ENCODE data around the gene CRNN. TPM values are rescaled to one million over a fixed set of nuclear protein-coding genes. Genes with fewer than 3 reads are reported as not detected.

Gene CRNN
- total RNA-seq, 1 experiment from 2014 or later: not detected

GRCh38 chr1:152440635-152441471 is 26.8 kb upstream of the CRNN start:
- peak; percentile 70 for DNase-seq

GRCh38 chr1:152436593-152437496 is 22.8 kb upstream of the CRNN start:
- H3K9me3 ChIP-seq: no peaks in the 10 kb centered on the region
- H3K36me3 ChIP-seq: no peaks in the 10 kb centered on the region
- DNase-seq: peak; percentile 34
- 0 out of 2 replicates have a peak, but pooled peaks cover 2% of the 10 kb centered on the region for H3K27me3 ChIP-seq
- H3K4me3 ChIP-seq: no peak overlapping the region

More at GRCh38 chr1:152440635-152441471, 26.8 kb upstream of the CRNN start:
- no peak overlapping the region for H3K4me3 ChIP-seq
- no peaks in the 10 kb centered on the region for H3K36me3 ChIP-seq
- H3K27me3 ChIP-seq: 0 out of 2 replicates have a peak, but pooled peaks cover 2% of the 10 kb centered on the region
- no peaks in the 10 kb centered on the region for H3K9me3 ChIP-seq

- DNase-seq: no peak
- Histone ChIP-seq H3K36me3 (no peaks in the 10 kb centered on the region), H3K9me3 (no peaks in the 10 kb centered on the region), H3K27me3 (no peaks in the 10 kb centered on the region), H3K4me3 (no peak overlapping the region)
Measured at GRCh38 chr1:152427458-152427857, 13.4 kb upstream of the CRNN start.

GRCh38 chr1:152426731-152427130 is 12.7 kb upstream of the CRNN start:
- Histone ChIP-seq H3K36me3 (no peaks in the 10 kb centered on the region), H3K9me3 (no peaks in the 10 kb centered on the region), H3K4me3 (no peak overlapping the region), H3K27me3 (no peaks in the 10 kb centered on the region)
- no peak for DNase-seq

GRCh38 chr1:152419917-152420316 is 5.9 kb upstream of the CRNN start:
- no peak for DNase-seq
- Histone ChIP-seq H3K36me3 (no peaks in the 10 kb centered on the region), H3K9me3 (no peaks in the 10 kb centered on the region), H3K4me3 (no peak overlapping the region), H3K27me3 (no peaks in the 10 kb centered on the region; the same call in 1 of the 2 replicates)

GRCh38 chr1:152415454-152416227 is 1.6 kb upstream of the CRNN start:
- Histone ChIP-seq H3K9me3 (no peaks in the 10 kb centered on the region), H3K27me3 (no peaks in the 10 kb centered on the region; the same call in 1 of the 2 replicates), H3K36me3 (no peaks in the 10 kb centered on the region), H3K4me3 (no peak overlapping the region)
- no peak for DNase-seq

GRCh38 chr1:152412756-152413155 is 1.3 kb downstream of the CRNN start:
- Histone ChIP-seq H3K9me3 (no peaks in the 10 kb centered on the region), H3K27me3 (no peaks in the 10 kb centered on the region; the same call in 1 of the 2 replicates), H3K36me3 (no peaks in the 10 kb centered on the region), H3K4me3 (no peak overlapping the region)
- DNase-seq: peak; percentile 6

- no peak for DNase-seq
- no peaks in the 10 kb centered on the region for H3K27me3 ChIP-seq
- H3K36me3 ChIP-seq: no peaks in the 10 kb centered on the region
- H3K4me3 ChIP-seq: no peak overlapping the region
- no peaks in the 10 kb centered on the region for H3K9me3 ChIP-seq
Measured at GRCh38 chr1:152411134-152411533, 2.9 kb downstream of the CRNN start.

GRCh38 chr1:152410599-152410998 is 3.5 kb downstream of the CRNN start:
- H3K9me3 ChIP-seq: no peaks in the 10 kb centered on the region
- H3K36me3 ChIP-seq: no peaks in the 10 kb centered on the region
- no peak overlapping the region for H3K4me3 ChIP-seq
- DNase-seq: no peak
- no peaks in the 10 kb centered on the region for H3K27me3 ChIP-seq

- Histone ChIP-seq H3K27me3 (no peaks in the 10 kb centered on the region), H3K9me3 (no peaks in the 10 kb centered on the region), H3K36me3 (no peaks in the 10 kb centered on the region), H3K4me3 (no peak overlapping the region)
- no peak for DNase-seq
Measured at GRCh38 chr1:152410028-152410427, 4.0 kb downstream of the CRNN start.

GRCh38 chr1:152408664-152409063 is 5.4 kb downstream of the CRNN start:
- Histone ChIP-seq H3K36me3 (no peaks in the 10 kb centered on the region), H3K4me3 (no peak overlapping the region), H3K9me3 (no peaks in the 10 kb centered on the region), H3K27me3 (no peaks in the 10 kb centered on the region)
- DNase-seq: no peak

GRCh38 chr1:152398812-152399698 is 15.0 kb downstream of the CRNN start:
- Histone ChIP-seq H3K9me3 (no peaks in the 10 kb centered on the region), H3K4me3 (no peak overlapping the region), H3K36me3 (no peaks in the 10 kb centered on the region), H3K27me3 (peaks cover 4% of the 10 kb centered on the region; the same call in 1 of the 2 replicates)
- no peak for DNase-seq

- no peak overlapping the region for H3K4me3 ChIP-seq
- H3K9me3 ChIP-seq: no peaks in the 10 kb centered on the region
- H3K36me3 ChIP-seq: no peaks in the 10 kb centered on the region
- no peak for DNase-seq
- H3K27me3 ChIP-seq: peaks cover 4% of the 10 kb centered on the region; the same call in 1 of the 2 replicates
Measured at GRCh38 chr1:152397474-152397873, 16.6 kb downstream of the CRNN start.

GRCh38 chr1:152394151-152394550 is 19.9 kb downstream of the CRNN start:
- Histone ChIP-seq H3K9me3 (no peaks in the 10 kb centered on the region), H3K4me3 (no peak overlapping the region)
- no peak for DNase-seq

GRCh38 chr1:152392909-152393308 is 21.2 kb downstream of the CRNN start:
- Histone ChIP-seq H3K4me3 (no peak overlapping the region), H3K9me3 (no peaks in the 10 kb centered on the region), H3K36me3 (no peaks in the 10 kb centered on the region), H3K27me3 (peaks cover 5% of the 10 kb centered on the region)
- no peak for DNase-seq

More at GRCh38 chr1:152394151-152394550, 19.9 kb downstream of the CRNN start:
- Histone ChIP-seq H3K27me3 (peaks cover 5% of the 10 kb centered on the region), H3K36me3 (no peaks in the 10 kb centered on the region)

GRCh38 chr1:152388889-152389288 is 25.2 kb downstream of the CRNN start:
- Histone ChIP-seq H3K4me3 (no peak overlapping the region), H3K9me3 (no peaks in the 10 kb centered on the region), H3K27me3 (peaks cover 2% of the 10 kb centered on the region; the same call in 1 of the 2 replicates), H3K36me3 (no peaks in the 10 kb centered on the region)
- DNase-seq: no peak

Data from MG63 (cell line).